ENCODE results near the gene CHST15.

GRCh38 chr10:123999261-123999660 lies 94.1 kb downstream of the CHST15 start:
- TF ChIP-seq CTCF (IDR thresholded peaks at IDR 0.05) (no peak), POLR2A (IDR thresholded peaks at IDR 0.05) (no peak)
